HG02763 (cell line): ENCODE measurements around the gene DSTYK.
"Not testable (repeated sequence)": the region's sequence is repeated elsewhere in the genome, so short reads cannot be mapped to it uniquely, and the experiment has no call there.

Experiments used
- ATAC-seq: cut with Tn5 transposase; IDR thresholded peaks from one replicate; pipeline ENCODE4 v1.9.1; 2021; ENCODE audit warnings: mild to moderate bottlenecking, moderate library complexity; ENCODE audit not compliant: unreplicated experiment

Gene DSTYK

GRCh38 chr1:205217418-205217817 lies 5.9 kb upstream of the DSTYK start:
- no peak for ATAC-seq

- no peak for ATAC-seq
These were observed 5.1 kb upstream of the DSTYK start for GRCh38 chr1:205216588-205216987.

GRCh38 chr1:205214756-205215155 lies 3.3 kb upstream of the DSTYK start:
- no peak for ATAC-seq

GRCh38 chr1:205211839-205212536 lies 486 bp upstream of the DSTYK start:
- no peak for ATAC-seq

- peak; percentile 5 for ATAC-seq
These were observed 740 bp downstream of the DSTYK start for GRCh38 chr1:205210756-205211168.

- ATAC-seq, result no peak
These were observed 2.7 kb downstream of the DSTYK start for GRCh38 chr1:205208811-205209210.

- no peak for ATAC-seq
These were observed 6.4 kb downstream of the DSTYK start for GRCh38 chr1:205205055-205205454.

GRCh38 chr1:205204552-205204951 lies 7.0 kb downstream of the DSTYK start:
- ATAC-seq, result no peak

GRCh38 chr1:205199931-205200299 lies 11.6 kb downstream of the DSTYK start:
- no peak for ATAC-seq

- ATAC-seq, result no peak
These were observed 12.2 kb downstream of the DSTYK start for GRCh38 chr1:205199090-205199930.

GRCh38 chr1:205192287-205192686 lies 19.2 kb downstream of the DSTYK start:
- no peak for ATAC-seq

GRCh38 chr1:205191622-205192021 lies 19.9 kb downstream of the DSTYK start:
- no peak for ATAC-seq

GRCh38 chr1:205190845-205191577 lies 20.5 kb downstream of the DSTYK start:
- ATAC-seq, result no peak

GRCh38 chr1:205189131-205189530 lies 22.4 kb downstream of the DSTYK start:
- ATAC-seq, result no peak

GRCh38 chr1:205188596-205188995 lies 22.9 kb downstream of the DSTYK start:
- no peak for ATAC-seq

- ATAC-seq, result no peak
These were observed 23.4 kb downstream of the DSTYK start for GRCh38 chr1:205188098-205188497.

GRCh38 chr1:205187420-205187819 lies 24.1 kb downstream of the DSTYK start:
- no peak for ATAC-seq

- no peak for ATAC-seq
These were observed 25.3 kb downstream of the DSTYK start for GRCh38 chr1:205186191-205186590.

- no peak for ATAC-seq
These were observed 27.7 kb downstream of the DSTYK start for GRCh38 chr1:205183676-205184335.

GRCh38 chr1:205182930-205183329 lies 28.6 kb downstream of the DSTYK start:
- no peak for ATAC-seq

GRCh38 chr1:205180331-205180730 lies 31.2 kb downstream of the DSTYK start:
- not testable (repeated sequence) for ATAC-seq
